Osteoblast (primary cell): ENCODE measurements around the gene AGER. TPM values are rescaled to one million over a fixed set of nuclear protein-coding genes. Genes with fewer than 3 reads are reported as not detected.
A peak's percentile ranks its signal among the peaks of the same experiment; 100 is the strongest.

Experiments used
- DNase-seq: peaks from one replicate; pipeline ENCODE4 v3.0.0; 2011; ENCODE audit warnings: low spot score, mixed read lengths; ENCODE audit not compliant: insufficient read length; ENCODE audit errors: missing footprints
- H2AFZ ChIP-seq: 2 replicates; pipeline ENCODE4 v1.6.0; 2011; ENCODE audit warnings: mild to moderate bottlenecking, low read length
- H3K27ac ChIP-seq: 2 replicates; pipeline ENCODE4 v1.5.1; 2011; ENCODE audit warnings: mild to moderate bottlenecking, low read depth, low read length, moderate library complexity
- H3K27me3 ChIP-seq: 2 replicates; pipeline ENCODE4 v1.6.0; 2012; ENCODE audit warnings: mild to moderate bottlenecking, control low read depth, inconsistent platforms, low read length, moderate library complexity; ENCODE audit not compliant: insufficient read depth
- H3K36me3 ChIP-seq: 2 replicates; pipeline ENCODE4 v1.5.1; 2011; ENCODE audit warnings: mild to moderate bottlenecking, low read length, control low read depth, moderate library complexity; ENCODE audit not compliant: insufficient read depth
- H3K4me1 ChIP-seq: 2 replicates; pipeline ENCODE4 v1.5.1; 2011; ENCODE audit warnings: mild to moderate bottlenecking, low read length, control low read depth, moderate library complexity; ENCODE audit not compliant: insufficient read depth
- H3K4me2 ChIP-seq: 2 replicates; pipeline ENCODE4 v1.6.0; 2011; ENCODE audit warnings: mild to moderate bottlenecking, low read length; ENCODE audit not compliant: insufficient read depth
- H3K4me3 ChIP-seq: fragments of 200-600 bp; sonication (generic); 3 replicates; pipeline ENCODE4 v1.5.1; 2012; ENCODE audit warnings: mild to moderate bottlenecking, low read length, inconsistent platforms; ENCODE audit not compliant: insufficient read depth
- H3K79me2 ChIP-seq: 2 replicates; pipeline ENCODE4 v1.6.0; 2012; ENCODE audit warnings: mild to moderate bottlenecking, low read length, control low read depth, inconsistent platforms; ENCODE audit not compliant: insufficient read depth
- H3K9me3 ChIP-seq: 2 replicates; pipeline ENCODE4 v1.5.1; 2011; ENCODE audit warnings: low read depth, low read length, control low read depth
- H4K20me1 ChIP-seq: 2 replicates; pipeline ENCODE4 v1.6.0; 2012; ENCODE audit warnings: mild to moderate bottlenecking, low read length, control low read depth; ENCODE audit not compliant: insufficient read depth
- CTCF ChIP-seq: IDR thresholded peaks from 2 replicates; pipeline ENCODE4 v1.5.1; 2011; ENCODE audit warnings: mild to moderate bottlenecking, low read depth, low read length, moderate library complexity; ENCODE audit errors: extremely low read depth
- total RNA-seq: library from RNA; depleted of rRNA; stranded (reverse); fragments of >200 nt; gene quantifications from 2 replicates; pipeline ENCODE4 v1.2.3, GENCODE V29; 2012

The AGER gene
- total RNA-seq, 1 donor, result under 0.01 TPM

- Histone ChIP-seq H3K4me3 (peak within 1 kb of the TSS; percentile 86), H4K20me1 (peaks cover 2% of the 10 kb centered on the region), H3K27me3 (no peaks in the 10 kb centered on the region), H2AFZ (peak within 1 kb of the TSS; percentile 93), H3K9me3 (no peaks in the 10 kb centered on the region), H3K79me2 (peaks cover 50% of the 10 kb centered on the region), H3K4me1 (peaks cover 35% of the 10 kb centered on the region), H3K27ac (peak within 1 kb of the TSS; percentile 93), H3K4me2 (peak within 1 kb of the TSS; percentile 99), H3K36me3 (peaks cover 13% of the 10 kb centered on the region)
- TF ChIP-seq CTCF, result no peak
- peak; percentile 99 for DNase-seq
These were observed 8.2 kb downstream of the AGER start, which contains the start of gene AGPAT1 for GRCh38 chr6:32175711-32176475. Gene AGPAT1 (minus strand): TSS chr6:32176084. CDS start chr6:32171496, 4,588 bp downstream.

GRCh38 chr6:32175322-32175710 is 8.7 kb downstream of the AGER start:
- Histone ChIP-seq H3K79me2 (peaks cover 50% of the 10 kb centered on the region), H3K27ac (peak overlapping the region; percentile 64), H2AFZ (peak overlapping the region; percentile 54), H3K36me3 (peaks cover 13% of the 10 kb centered on the region), H3K4me1 (peaks cover 35% of the 10 kb centered on the region), H3K4me2 (peak overlapping the region; percentile 99), H3K9me3 (no peaks in the 10 kb centered on the region), H3K27me3 (no peaks in the 10 kb centered on the region), H3K4me3 (peak overlapping the region; percentile 86), H4K20me1 (peaks cover 2% of the 10 kb centered on the region)
- peak; percentile 56 for DNase-seq
- TF ChIP-seq CTCF, result no peak

- H3K79me2 ChIP-seq, result peaks cover 49% of the 10 kb centered on the region
- H3K36me3 ChIP-seq, result peaks cover 16% of the 10 kb centered on the region
- peak overlapping the region; percentile 99 for H3K4me2 ChIP-seq
- H3K27me3 ChIP-seq, result no peaks in the 10 kb centered on the region
- no peak for TF ChIP-seq CTCF
- no peak overlapping the region for H3K27ac ChIP-seq
- H2AFZ ChIP-seq, result no peak overlapping the region
- no peaks in the 10 kb centered on the region for H3K9me3 ChIP-seq
- H3K4me3 ChIP-seq, result peak overlapping the region; percentile 86
- H4K20me1 ChIP-seq, result peaks cover 2% of the 10 kb centered on the region
- H3K4me1 ChIP-seq, result peaks cover 35% of the 10 kb centered on the region
- DNase-seq, result no peak
These were observed 9.6 kb downstream of the AGER start for GRCh38 chr6:32174416-32174815.

- Histone ChIP-seq H4K20me1 (peaks cover 2% of the 10 kb centered on the region), H3K4me2 (no peak overlapping the region), H3K36me3 (peaks cover 22% of the 10 kb centered on the region), H2AFZ (no peak overlapping the region), H3K27me3 (no peaks in the 10 kb centered on the region), H3K27ac (no peak overlapping the region), H3K9me3 (no peaks in the 10 kb centered on the region), H3K4me3 (no peak overlapping the region), H3K4me1 (peaks cover 32% of the 10 kb centered on the region), H3K79me2 (peaks cover 40% of the 10 kb centered on the region)
- peak; percentile 54 for DNase-seq
- no peak for TF ChIP-seq CTCF
These were observed 10.9 kb downstream of the AGER start for GRCh38 chr6:32173051-32173727.
